ENCODE measurements around the gene ROCK1. TPM values are rescaled to one million over a fixed set of nuclear protein-coding genes. Genes with fewer than 3 reads are reported as not detected.
"Not testable (repeated sequence)": the region's sequence is repeated elsewhere in the genome, so short reads cannot be mapped to it uniquely, and the experiment has no call there.

ROCK1 gene
- 26.8 and 31.3 TPM in 2 replicates for total RNA-seq

GRCh38 chr18:21111346-21112139 lies at the start of gene ROCK1:
Gene ROCK1, minus strand, starts transcription at chr18:21111813. Its CDS starts 903 bp downstream, at chr18:21110910.
- DNase-seq (ENCODE audit: low read depth in 2 of 2), result peak; percentile 97

DNA sequence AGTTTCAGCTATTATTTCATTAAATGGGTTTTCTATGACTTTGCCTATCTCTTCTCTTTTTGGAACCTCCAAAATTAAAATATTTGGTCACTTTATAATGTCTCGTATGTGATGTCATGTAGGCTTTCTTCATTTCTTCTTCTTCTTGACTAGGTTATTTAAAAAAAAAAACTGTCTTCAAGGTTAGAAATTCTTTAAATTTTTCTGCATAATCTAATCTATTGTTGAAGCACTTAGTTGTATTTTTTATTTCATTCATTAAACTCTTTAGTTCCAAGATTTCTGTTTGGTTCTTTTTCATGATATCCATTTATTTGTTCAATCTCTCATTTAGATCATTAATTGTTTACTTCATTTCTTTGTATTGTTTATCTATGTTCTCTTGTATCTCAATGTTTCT lies 43.8 kb upstream of the ROCK1 start:
- no peak for DNase-seq (ENCODE audit: low read depth in 2 of 2)

DNA sequence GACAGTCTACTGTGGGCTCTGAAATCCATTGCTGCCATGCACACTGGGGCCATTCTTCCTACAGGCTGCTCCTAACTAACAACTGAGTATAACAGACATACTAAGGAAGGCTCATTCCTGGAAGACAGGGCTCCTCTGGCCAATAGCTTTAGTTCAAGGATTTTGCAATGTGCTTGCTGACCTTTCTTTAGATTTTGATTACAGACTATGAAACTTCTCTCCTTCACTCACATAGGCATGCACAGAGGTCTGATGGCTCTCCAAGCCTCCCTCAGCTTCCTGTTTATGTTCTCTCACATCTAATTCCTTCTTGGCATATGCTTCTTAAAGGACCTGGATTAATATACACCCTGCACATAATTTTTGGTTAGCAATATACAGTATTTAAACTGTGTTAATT lies 34.4 kb upstream of the ROCK1 start:
- no peak for DNase-seq (ENCODE audit: low read depth in 2 of 2)

GRCh38 chr18:21145371-21145770 lies 33.8 kb upstream of the ROCK1 start:
- no peak for DNase-seq (ENCODE audit: low read depth in 2 of 2)

DNA sequence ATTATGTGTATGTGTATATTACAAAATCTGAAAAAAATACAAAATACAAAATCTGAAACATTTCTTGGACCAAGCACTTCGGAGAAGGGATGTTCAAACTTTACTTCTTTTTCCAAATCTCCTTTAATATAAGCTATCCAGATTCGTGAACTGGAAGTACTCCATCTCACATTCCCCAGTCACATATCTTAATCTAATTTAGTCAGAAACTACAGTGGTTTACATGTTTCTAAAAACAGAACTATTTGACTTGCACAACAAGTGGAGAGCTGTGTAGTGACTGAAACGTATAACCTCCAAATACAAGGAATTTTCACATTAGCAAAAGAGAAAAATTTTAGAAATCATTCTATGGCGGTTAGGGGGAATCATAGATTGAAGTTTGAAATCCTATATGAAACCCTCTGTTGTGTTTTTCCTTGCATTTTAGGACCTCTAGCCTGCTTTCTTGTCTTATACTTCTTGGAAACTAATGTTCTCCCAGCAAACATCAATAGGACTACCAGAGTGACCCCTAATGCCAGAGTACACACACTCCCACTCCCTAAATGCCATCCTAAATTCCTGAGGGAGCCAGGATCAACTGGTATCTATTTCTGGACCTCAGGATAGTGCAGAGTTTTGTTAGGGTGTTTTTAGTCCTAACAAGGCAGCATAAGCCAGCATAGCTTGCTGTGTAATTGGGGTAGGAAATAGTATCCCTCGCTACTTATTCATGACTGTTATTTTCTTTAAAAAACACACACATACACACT lies 30.2 kb upstream of the ROCK1 start:
- DNase-seq (ENCODE audit: low read depth in 2 of 2), result no peak

DNA sequence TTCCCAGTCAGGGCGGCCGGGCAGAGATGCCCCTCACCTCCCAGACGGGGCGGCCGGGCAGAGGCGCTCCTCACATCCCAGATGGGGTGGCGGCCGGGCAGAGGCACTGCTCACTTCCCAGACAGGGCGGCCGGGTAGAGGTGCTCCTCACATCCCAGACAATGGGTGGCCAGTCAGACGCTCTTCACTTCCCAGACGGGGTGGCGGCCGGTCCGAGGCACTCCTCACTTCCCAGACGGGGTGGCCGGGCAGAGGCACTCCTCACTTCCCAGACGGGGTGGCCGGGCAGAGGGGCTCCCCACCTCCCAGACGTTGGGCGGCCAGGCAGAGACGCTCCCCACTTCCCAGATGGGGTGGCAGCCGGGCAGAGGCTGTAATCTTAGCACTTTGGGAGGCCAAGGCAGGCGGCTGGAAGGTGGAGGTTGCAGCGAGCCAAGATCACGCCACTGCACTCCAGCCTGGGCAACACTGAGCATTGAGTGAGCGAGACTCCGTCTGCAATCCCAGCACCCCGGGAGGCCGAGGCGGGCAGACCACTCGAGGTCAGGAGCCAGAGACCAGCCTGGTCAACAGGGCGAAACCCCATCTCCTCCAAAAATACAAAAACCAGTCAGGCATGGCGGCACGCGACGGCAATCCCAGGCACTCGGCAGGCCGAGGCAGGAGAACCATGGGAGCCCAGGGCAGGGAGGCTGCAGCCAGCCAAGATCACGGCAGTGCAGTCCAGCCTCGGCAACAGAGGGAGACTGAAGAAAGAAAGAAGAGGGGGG lies 26.3 kb upstream of the ROCK1 start:
- not testable (repeated sequence) for DNase-seq (ENCODE audit: low read depth in 2 of 2)

DNA sequence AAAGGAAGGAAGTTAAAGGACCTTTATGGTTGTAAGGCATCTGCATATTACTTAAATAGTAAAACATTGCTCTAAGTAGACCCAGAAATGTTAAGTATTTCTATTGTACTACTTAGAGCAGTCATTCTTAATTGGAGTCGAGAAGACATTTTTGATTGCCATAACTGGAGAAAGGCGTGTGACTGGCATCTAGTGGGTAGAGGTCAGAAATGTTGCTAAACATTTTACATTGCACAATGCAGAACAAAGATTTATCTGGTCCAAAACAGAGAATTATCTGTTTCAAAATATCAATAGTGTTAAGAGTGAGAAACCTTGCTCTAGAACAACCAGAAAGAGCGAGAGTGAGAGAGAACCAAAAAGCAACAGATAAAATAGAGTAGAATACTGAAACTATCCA lies 23.3 kb upstream of the ROCK1 start:
- DNase-seq (ENCODE audit: low read depth in 2 of 2), result peak; percentile 47 to 51

GRCh38 chr18:21132398-21132918 lies 20.8 kb upstream of the ROCK1 start:
- no peak for DNase-seq (ENCODE audit: low read depth in 2 of 2)

- DNase-seq (ENCODE audit: low read depth in 2 of 2), result no peak
Measured at GRCh38 chr18:21131698-21132227, 20.1 kb upstream of the ROCK1 start.

DNA sequence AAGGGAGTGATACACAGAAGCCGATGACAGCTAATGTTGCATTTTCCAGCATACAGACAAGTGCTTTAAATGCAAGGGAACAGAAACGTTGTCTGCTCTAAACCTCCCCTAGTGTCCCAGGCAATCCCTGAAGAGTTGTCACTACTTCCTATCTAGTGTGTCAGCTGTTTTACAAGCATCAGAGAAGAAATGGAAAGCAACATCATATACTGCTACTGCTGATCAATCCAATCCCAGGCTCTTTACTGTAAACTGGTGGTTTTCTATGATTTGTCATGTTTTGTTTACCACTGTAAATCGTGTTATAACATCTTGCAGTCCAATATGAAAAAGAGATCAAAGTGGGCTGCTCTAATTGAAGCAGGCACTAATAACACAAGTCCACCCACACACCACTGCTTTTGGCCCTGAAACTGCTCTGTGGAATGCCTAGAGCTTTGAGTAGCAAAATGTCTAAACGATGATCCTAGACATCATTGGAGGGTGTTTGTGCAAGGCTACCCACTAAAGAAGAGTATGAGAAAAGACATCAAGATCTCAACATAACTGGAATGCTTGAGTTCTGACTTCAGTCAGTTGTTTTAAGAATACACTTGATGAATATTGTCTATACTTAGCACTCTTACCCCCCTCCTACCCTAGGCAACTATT lies 18.1 kb upstream of the ROCK1 start:
- DNase-seq (ENCODE audit: low read depth in 2 of 2), result no peak

- no peak for DNase-seq (ENCODE audit: low read depth in 2 of 2)
Measured at GRCh38 chr18:21123290-21123926, 11.8 kb upstream of the ROCK1 start.

GRCh38 chr18:21118806-21119205 lies 7.2 kb upstream of the ROCK1 start:
- no peak for DNase-seq (ENCODE audit: low read depth in 2 of 2)

DNA sequence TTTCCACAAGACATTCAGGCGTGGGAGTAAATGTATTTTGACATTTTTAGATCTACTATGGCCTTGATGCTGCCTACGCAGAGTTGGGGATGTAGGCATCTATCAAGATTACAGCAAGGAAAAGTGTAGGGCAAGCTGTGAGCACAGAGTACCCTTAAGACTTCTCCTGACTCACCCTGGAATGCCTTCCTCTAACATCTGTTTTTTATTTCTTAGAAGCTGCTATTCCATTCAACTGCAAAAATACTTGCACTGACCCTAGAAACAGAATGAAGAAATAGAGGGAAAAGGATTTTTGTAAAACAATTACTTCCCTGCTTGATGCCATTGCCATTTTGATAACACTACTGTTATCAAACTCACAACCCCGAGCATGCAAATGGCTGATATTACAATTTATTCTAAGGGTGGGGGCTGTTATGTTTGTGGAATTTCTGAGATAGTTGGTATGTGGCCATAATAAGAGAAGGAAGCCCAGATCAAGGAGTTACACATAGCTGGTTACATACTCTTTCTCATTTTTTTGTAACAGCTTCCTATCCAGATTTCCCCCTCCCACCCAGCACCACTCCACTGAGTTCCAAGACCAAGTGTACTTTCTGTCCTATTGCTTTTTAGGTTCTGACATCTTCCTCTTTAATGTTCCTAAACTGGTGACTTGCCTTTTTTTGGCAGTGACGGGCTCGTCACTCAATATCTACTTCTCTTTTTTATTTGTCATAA lies 6.0 kb upstream of the ROCK1 start:
- DNase-seq (ENCODE audit: low read depth in 2 of 2), result peak in 1 of 2 donors; percentile 13

DNA sequence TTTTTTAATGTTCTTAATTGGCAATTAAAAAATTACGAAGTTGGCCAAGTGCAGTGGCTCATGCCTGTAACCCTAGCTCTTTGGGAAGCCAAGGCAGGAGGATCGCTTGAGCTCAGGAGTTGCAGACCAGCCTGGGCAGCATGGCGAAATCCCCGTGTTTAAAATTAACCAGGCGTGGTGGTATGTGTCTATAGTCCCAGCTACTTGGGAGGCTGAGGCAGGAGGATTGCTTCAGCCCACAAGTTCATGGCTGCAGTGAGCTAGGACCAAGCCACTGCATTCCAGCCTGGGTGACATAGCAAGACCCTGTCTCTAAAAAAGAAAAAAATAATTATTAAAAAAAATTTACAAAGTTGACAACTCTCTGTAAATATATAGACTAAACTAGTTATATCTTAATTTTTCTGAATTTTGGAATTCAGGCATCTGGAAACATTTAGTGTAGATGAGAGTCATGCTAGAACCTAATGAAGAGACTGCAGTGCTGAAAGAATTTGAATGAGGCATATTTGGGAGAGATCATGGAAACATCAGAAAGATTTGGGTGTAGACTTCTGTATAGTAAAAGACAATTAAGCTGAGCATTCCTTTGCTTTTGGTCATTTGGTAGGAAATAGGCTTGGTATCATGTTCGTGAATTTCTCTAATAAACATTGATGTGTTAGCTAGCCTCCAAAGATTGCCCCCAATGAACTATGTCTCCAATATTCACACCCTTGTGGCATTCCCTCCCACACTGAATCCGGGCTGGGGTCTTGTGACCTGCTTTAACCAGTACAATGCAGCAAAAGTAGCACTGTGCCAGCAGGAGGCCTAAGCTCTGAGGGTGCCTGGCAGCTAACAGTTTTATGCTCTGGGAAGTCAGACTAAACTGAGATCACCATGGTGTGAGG lies 4.2 kb upstream of the ROCK1 start:
- DNase-seq (ENCODE audit: low read depth in 2 of 2), result no peak

DNA sequence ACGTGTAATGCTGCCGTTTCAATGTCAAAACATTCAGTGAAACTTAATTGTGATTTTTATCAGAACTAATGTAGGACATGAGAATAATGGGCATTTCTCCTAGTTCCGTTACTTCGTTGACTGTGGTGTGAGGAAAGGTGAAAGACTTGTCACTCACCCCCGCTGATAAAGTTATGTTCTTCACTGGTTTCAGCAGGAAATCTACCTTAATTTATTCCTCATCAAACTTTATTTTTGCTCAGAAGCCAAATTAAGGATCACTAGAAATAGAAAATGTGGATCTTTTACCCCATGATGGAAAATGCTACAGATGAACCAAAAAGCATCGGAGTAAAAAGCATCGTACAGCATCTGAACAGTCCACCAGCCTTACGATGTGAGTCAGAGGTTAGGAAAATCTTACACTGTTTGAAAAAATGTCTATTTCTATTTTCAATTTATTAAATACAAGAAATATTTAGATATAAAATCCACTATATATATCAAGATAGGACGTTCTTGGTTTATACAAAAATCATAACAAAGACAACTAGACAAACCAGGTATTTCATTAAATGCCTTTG lies 1.0 kb upstream of the ROCK1 start:
- peak; percentile 5 to 6 for DNase-seq (ENCODE audit: low read depth in 2 of 2)

- DNase-seq (ENCODE audit: low read depth in 2 of 2), result peak in 1 of 2 donors; percentile 45
Measured at GRCh38 chr18:21112140-21112473, 494 bp upstream of the ROCK1 start.

DNA sequence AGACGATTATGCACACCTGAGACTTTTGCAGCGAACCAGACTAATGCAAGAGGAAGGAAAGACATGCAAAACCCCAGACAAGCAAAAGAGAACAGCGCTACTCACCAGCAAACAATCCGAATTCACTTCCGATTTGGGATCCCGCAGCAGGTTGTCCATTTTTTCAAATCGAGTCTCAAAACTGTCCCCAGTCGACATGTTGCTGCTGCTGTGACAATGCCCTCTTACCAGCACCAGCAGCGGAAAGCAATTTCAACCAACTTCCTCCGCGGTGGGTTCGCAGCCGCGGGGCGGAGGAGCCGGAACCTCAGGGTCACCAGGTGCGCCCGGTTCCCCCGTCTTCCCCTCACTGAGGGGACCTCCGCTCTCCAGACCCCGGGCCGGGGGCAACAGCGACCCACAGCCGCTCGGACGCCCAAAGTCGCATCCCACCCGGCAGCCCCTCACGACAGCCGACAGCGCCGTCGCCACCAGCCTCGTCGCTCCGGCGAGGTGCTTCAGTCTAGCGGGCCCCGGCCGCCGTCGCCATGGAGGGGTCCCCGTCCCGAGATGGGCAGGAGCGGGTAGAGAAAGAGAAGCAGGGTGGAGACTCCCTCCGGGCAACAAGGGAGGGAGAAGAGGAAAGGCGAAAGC lies 784 bp downstream of the ROCK1 start:
- peak; percentile 43 to 49 for DNase-seq (ENCODE audit: low read depth in 2 of 2)

Data from lung microvascular endothelial cell (primary cell).